A549 (cell line): ENCODE data around the gene KYNU. TPM values are rescaled to one million over a fixed set of nuclear protein-coding genes. Genes with fewer than 3 reads are reported as not detected.

Source experiments
- ATAC-seq, 2 experiments: fragments of 200-7000 bp in 1 of 2; fragments of >200 bp in 1 of 2; cut with Nextera tagmentation in 1 of 2; cut with Tn5 transposase in 1 of 2; 3 replicates each; pipeline versions ENCODE4 v1.8.0 to v1.9.1; 2018 to 2020; ENCODE audit warnings: mild to moderate bottlenecking in 1 of 2, moderate library complexity in 1 of 2
- CTCF ChIA-PET: fragments of 300-600 bp; sonication (Branson Sonifier 250); formaldehyde crosslinking; extraction: SDS; loops from one replicate; lab custom pipeline; 2021; ENCODE audit warnings: antibody characterized with exemption, inconsistent platforms; lab: Yijun Ruan, JAX
- POLR2A ChIA-PET: fragments of 350-600 bp; formaldehyde crosslinking; extraction: SDS; loops from one replicate; lab custom pipeline; 2021; ENCODE audit warnings: antibody characterized with exemption, inconsistent platforms; lab: Yijun Ruan, JAX
- DNase-seq, 2 experiments: peaks; one replicate each; pipeline versions ENCODE4 v3.0.0 to v3.0.0-alpha.2; 2011 to 2016; ENCODE audit warnings: low read depth in 1 of 2, low spot score in 1 of 2
- FAIRE-seq: peaks from 2 replicates; lab custom pipeline; 2011; peaks lifted over from hg19 to GRCh38; lab: Jason Lieb, UNC
- H3K27ac ChIP-seq, 2 experiments: fragments of >200 bp; sonication (Bioruptor Twin); formaldehyde crosslinking; 3 replicates each; pipeline ENCODE4 v1.5.1; 2016 to 2017
- H3K4me1 ChIP-seq: fragments of >200 bp; sonication (Bioruptor Twin); formaldehyde crosslinking; 3 replicates; pipeline ENCODE4 v1.6.1; 2016
- H3K4me2 ChIP-seq: fragments of >200 bp; sonication (Bioruptor Twin); formaldehyde crosslinking; 3 replicates; pipeline ENCODE4 v1.6.1; 2016
- H3K4me3 ChIP-seq: fragments of >200 bp; sonication (Bioruptor Twin); formaldehyde crosslinking; 3 replicates; pipeline ENCODE4 v1.5.1; 2016
- H3K9me3 ChIP-seq: fragments of >200 bp; sonication (Bioruptor Twin); formaldehyde crosslinking; 3 replicates; pipeline ENCODE4 v1.6.1; 2016
- EHMT2 ChIP-seq: fragments of 200-600 bp; sonication (generic); IDR thresholded peaks from 2 replicates; pipeline ENCODE4 v1.6.1; 2016; ENCODE audit warnings: antibody characterized with exemption, low read depth, mild to moderate bottlenecking, moderate library complexity
- ELK1 ChIP-seq: fragments of 150-350 bp; IDR thresholded peaks from 2 replicates; pipeline ENCODE4 v1.6.1; 2014; ENCODE audit warnings: low read depth, mild to moderate bottlenecking, low read length
- GATA3 ChIP-seq: IDR thresholded peaks from 2 replicates; pipeline ENCODE4 v1.6.1; 2012; ENCODE audit warnings: borderline replicate concordance
- HES2 ChIP-seq: fragments of >200 bp; sonication (Bioruptor Twin); formaldehyde crosslinking; IDR thresholded peaks from 2 replicates; pipeline ENCODE4 v1.6.1; 2016
- HOXA7 ChIP-seq: fragments of 250-450 bp; sonication (Bioruptor Pico); IDR thresholded peaks from 2 replicates; pipeline ENCODE4 v1.5.0; 2020; ENCODE audit warnings: mild to moderate bottlenecking, moderate library complexity
- HOXB13 ChIP-seq: fragments of 250-450 bp; sonication (Bioruptor Pico); IDR thresholded peaks from 2 replicates; pipeline ENCODE4 v1.5.0; 2020; ENCODE audit warnings: low read depth, mild to moderate bottlenecking, moderate library complexity
- MAZ ChIP-seq: fragments of 150-350 bp; IDR thresholded peaks from 2 replicates; pipeline ENCODE4 v1.6.1; 2014; ENCODE audit warnings: antibody characterized with exemption, low read depth, low read length, borderline replicate concordance
- NPAS2 ChIP-seq: fragments of 250-450 bp; sonication (Bioruptor Pico); IDR thresholded peaks from 2 replicates; pipeline ENCODE4 v1.8.0; 2022; ENCODE audit warnings: mild to moderate bottlenecking, moderate library complexity, borderline replicate concordance
- PBX3 ChIP-seq: IDR thresholded peaks from 2 replicates; pipeline ENCODE4 v1.6.1; 2012
- RAD21 ChIP-seq, 2 experiments: fragments of >200 bp in 1 of 2; sonication (Bioruptor Twin) in 1 of 2; formaldehyde crosslinking in 1 of 2; IDR thresholded peaks in 1 of 2; conservative IDR thresholded peaks in 1 of 2; 2 replicates in 1 of 2; 3 replicates in 1 of 2; pipeline ENCODE4 v1.6.1; 2012 to 2018; ENCODE audit warnings: inconsistent platforms in 1 of 2
- RNF2 ChIP-seq: fragments of 200-600 bp; sonication (generic); IDR thresholded peaks from 2 replicates; pipeline ENCODE4 v1.6.1; 2016; ENCODE audit warnings: low read depth, mild to moderate bottlenecking, antibody characterized with exemption, moderate library complexity, borderline replicate concordance
- SMC3 ChIP-seq: fragments of >200 bp; sonication (Bioruptor Twin); formaldehyde crosslinking; IDR thresholded peaks from 3 replicates; pipeline ENCODE4 v1.6.1; 2018; ENCODE audit warnings: inconsistent platforms
- USF2 ChIP-seq: fragments of 450-650 bp; IDR thresholded peaks from 2 replicates; pipeline ENCODE4 v1.6.1; 2014; ENCODE audit warnings: antibody characterized with exemption
- ZC3H11A ChIP-seq: fragments of 450-650 bp; IDR thresholded peaks from 2 replicates; pipeline ENCODE4 v1.6.1; 2014; ENCODE audit warnings: antibody characterized with exemption, mild to moderate bottlenecking
- ZNF302 ChIP-seq: fragments of 250-450 bp; sonication (Bioruptor Pico); IDR thresholded peaks from 2 replicates; pipeline ENCODE4 v1.9.0; 2021; ENCODE audit warnings: inconsistent platforms, mild to moderate bottlenecking, moderate library complexity
- WGBS: methylation state at CpG from one replicate; pipeline ENCODE4 v1.1.6; 2017; ENCODE audit errors: missing lambda C conversion rate; 5-methylcytosine and 5-hydroxymethylcytosine counted together
- polyA plus RNA-seq, 4 experiments: library from polyadenylated mRNA; depleted of rRNA in 3 of 4; stranded (reverse); fragments of >200 nt; fragmentation: RNase III in 1 of 4; extraction: RNeasy Plus Mini Kit Qiagen cat#74134 plus additional on column Dnase treatment in 1 of 4; gene quantifications; 2 replicates in 3 of 4; 3 replicates in 1 of 4; pipeline ENCODE4 v1.2.3, GENCODE V29; 2011 to 2017
- TF ChIP-seq, protein P1 (sequence below): fragments of >200 bp; sonication (Bioruptor Twin); formaldehyde crosslinking; IDR thresholded peaks from 3 replicates; pipeline ENCODE4 v1.5.1; 2016
- TF ChIP-seq, protein P2 (sequence below): fragments of >200 bp; sonication (Bioruptor Twin); formaldehyde crosslinking; IDR thresholded peaks from 3 replicates; pipeline ENCODE4 v1.6.1; 2016

The KYNU gene
- polyA plus RNA-seq, 2 of the 4 experiments (the other 2 are of a cell fraction): 302 to 324 TPM

DNA sequence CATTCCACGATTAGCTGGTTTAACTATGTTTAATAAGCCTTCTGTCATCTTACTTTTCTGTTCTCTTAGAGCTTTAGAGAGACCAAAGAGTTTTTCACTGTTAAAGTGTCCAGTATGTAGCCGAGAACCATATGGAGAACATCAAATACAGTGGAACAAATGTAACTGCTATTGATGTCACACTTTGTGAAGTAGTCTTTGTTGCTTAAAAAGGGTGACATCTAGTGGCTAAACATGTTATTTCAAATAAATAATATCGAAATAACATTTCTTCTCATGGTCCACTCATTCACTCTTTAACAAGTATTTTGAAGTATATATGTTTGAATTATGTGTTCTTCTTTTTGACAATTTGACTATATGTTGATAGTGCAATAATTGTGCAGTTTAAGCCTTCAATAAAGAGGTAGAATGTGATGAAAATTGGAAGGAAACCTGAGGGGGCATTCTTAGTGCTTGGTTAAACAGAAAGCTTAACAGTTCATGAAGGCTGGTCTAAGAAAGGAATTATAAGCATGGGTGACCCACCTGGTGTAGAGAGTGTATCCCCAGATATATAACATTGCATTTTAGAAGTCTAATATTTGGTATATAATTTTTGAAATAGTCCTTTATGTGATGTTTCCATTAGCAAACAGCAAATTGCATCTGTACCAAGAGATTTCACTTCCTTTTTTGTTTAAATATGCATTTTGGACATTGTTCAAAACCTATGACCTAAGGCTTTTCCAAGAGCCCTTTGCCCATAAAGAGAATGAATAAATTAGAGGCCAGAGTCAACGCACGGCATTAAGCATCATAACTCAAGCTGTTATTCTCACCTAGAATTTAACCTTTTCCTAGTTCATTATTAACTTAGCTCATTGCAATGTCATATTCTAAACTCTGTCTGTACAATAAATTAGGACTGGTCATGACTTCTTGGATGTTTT lies 112.1 kb downstream of the KYNU start:
- POLR2A ChIA-PET: interaction anchor here (0.5 kb wide), 1 partner anchor 58 kb away, joined by 11 read pairs; no protein-coding TSS in a partner anchor
- FAIRE-seq (no peak), DNase-seq (peak; percentile 6 to 68), ATAC-seq (peak; percentile 80 to 84; a peak in 5 of 6 replicates)
- 30% methylated on average over 5 of the region's 5 CpGs for WGBS
- CTCF ChIA-PET: interaction anchor here (0.5 to 2.6 kb wide), 10 partner anchors 9 to 560 kb away, joined by 3 to 11 read pairs (median 3); partner anchors contain the start of gene KYNU
- Histone ChIP-seq H3K27ac (peak overlapping the region in 1 of 2 experiments; percentile 33; a peak in 1 of 6 replicates), H3K4me1 (peaks cover 50% of the 10 kb centered on the region), H3K9me3 (no peaks in the 10 kb centered on the region), H3K4me3 (no peak overlapping the region)
- TF ChIP-seq SMC3: peak; percentile 55
- TF ChIP-seq, protein P1, sequence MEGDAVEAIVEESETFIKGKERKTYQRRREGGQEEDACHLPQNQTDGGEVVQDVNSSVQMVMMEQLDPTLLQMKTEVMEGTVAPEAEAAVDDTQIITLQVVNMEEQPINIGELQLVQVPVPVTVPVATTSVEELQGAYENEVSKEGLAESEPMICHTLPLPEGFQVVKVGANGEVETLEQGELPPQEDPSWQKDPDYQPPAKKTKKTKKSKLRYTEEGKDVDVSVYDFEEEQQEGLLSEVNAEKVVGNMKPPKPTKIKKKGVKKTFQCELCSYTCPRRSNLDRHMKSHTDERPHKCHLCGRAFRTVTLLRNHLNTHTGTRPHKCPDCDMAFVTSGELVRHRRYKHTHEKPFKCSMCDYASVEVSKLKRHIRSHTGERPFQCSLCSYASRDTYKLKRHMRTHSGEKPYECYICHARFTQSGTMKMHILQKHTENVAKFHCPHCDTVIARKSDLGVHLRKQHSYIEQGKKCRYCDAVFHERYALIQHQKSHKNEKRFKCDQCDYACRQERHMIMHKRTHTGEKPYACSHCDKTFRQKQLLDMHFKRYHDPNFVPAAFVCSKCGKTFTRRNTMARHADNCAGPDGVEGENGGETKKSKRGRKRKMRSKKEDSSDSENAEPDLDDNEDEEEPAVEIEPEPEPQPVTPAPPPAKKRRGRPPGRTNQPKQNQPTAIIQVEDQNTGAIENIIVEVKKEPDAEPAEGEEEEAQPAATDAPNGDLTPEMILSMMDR: peak; percentile 65
- peak; percentile 57 to 66 for TF ChIP-seq RAD21 (conservative IDR thresholded peaks at IDR 0.05 in 1 of 2, IDR thresholded peaks at IDR 0.05 in 1 of 2)
- no peak for TF ChIP-seq RNF2
- TF ChIP-seq, all 56 proteins: peak for 3
- H3K4me2 ChIP-seq: peak overlapping the region; percentile 15; the same call in 1 of the 3 replicates

DNA sequence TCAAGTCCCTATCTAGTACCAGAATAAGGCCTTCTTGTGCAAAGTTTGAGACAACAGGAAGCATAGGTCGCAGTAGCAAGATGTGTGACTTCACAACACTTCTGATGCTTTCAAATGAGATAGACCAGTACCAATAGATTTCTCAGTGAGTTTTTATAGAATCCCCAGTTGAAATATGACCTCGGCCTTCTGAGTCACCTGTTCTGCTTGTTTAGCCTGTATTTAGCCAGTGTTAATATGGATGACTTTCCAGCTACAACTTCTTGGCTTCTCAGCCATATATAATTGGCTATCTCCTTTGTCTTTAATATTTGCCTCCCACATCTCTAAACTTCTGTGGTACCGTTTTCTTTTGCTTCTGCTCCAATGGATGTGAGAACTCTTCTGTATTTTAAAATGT lies 113.8 kb downstream of the KYNU start:
- H3K4me1 ChIP-seq: peaks cover 41% of the 10 kb centered on the region
- H3K9me3 ChIP-seq: no peaks in the 10 kb centered on the region
- H3K4me2 ChIP-seq: no peak overlapping the region
- TF ChIP-seq HOXB13: no peak
- TF ChIP-seq ZNF302 (CRISPR knock-in tag): no peak
- no peak for TF ChIP-seq HOXA7
- TF ChIP-seq ZC3H11A: no peak
- TF ChIP-seq NPAS2 (CRISPR knock-in tag): no peak
- no peak for TF ChIP-seq USF2
- TF ChIP-seq PBX3: no peak
- no peak for TF ChIP-seq MAZ
- TF ChIP-seq EHMT2: no peak
- TF ChIP-seq HES2: no peak
- TF ChIP-seq GATA3: no peak
- TF ChIP-seq, protein P2, sequence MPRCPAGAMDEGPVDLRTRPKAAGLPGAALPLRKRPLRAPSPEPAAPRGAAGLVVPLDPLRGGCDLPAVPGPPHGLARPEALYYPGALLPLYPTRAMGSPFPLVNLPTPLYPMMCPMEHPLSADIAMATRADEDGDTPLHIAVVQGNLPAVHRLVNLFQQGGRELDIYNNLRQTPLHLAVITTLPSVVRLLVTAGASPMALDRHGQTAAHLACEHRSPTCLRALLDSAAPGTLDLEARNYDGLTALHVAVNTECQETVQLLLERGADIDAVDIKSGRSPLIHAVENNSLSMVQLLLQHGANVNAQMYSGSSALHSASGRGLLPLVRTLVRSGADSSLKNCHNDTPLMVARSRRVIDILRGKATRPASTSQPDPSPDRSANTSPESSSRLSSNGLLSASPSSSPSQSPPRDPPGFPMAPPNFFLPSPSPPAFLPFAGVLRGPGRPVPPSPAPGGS: no peak
- TF ChIP-seq ELK1: no peak
- no peak overlapping the region for H3K4me3 ChIP-seq
- FAIRE-seq (no peak), DNase-seq (no peak), ATAC-seq (no peak)
- ChIA-PET POLR2A (no interaction called here), CTCF (interaction anchor here (0.6 to 1.5 kb wide), 2 partner anchors 8 to 308 kb away, joined by 3 to 4 read pairs; no protein-coding TSS in a partner anchor)
- no peak overlapping the region for H3K27ac ChIP-seq
- 89% methylated on average over 3 of the region's 3 CpGs for WGBS
